GM13977 (cell line): Measurements from ENCODE around the gene C1orf198.

Source experiments
- DNase-seq: peaks from one replicate; pipeline ENCODE4 v3.0.0; 2012; ENCODE audit warnings: low spot score
- in situ Hi-C: fragments of 300-500 bp; cut with MboI; formaldehyde crosslinking; loops from one replicate; pipeline ENCODE4 v1.12.0; 2022; ENCODE audit warnings: low sequenced_read_pairs, low pct_unique_long_range_greater_than_20kb, mixed read lengths, inconsistent platforms; ENCODE audit not compliant: unreplicated experiment
- TF ChIP-seq, protein P1 (sequence below): IDR thresholded peaks from 2 replicates; pipeline ENCODE4 v1.5.1; 2012; ENCODE audit warnings: mild to moderate bottlenecking, control low read depth; ENCODE audit not compliant: insufficient read depth; ENCODE audit errors: extremely low read depth, missing control alignments

The C1orf198 gene

GRCh38 chr1:230807561-230808280, 60.6 kb downstream of the C1orf198 start:
- TF ChIP-seq, protein P1, sequence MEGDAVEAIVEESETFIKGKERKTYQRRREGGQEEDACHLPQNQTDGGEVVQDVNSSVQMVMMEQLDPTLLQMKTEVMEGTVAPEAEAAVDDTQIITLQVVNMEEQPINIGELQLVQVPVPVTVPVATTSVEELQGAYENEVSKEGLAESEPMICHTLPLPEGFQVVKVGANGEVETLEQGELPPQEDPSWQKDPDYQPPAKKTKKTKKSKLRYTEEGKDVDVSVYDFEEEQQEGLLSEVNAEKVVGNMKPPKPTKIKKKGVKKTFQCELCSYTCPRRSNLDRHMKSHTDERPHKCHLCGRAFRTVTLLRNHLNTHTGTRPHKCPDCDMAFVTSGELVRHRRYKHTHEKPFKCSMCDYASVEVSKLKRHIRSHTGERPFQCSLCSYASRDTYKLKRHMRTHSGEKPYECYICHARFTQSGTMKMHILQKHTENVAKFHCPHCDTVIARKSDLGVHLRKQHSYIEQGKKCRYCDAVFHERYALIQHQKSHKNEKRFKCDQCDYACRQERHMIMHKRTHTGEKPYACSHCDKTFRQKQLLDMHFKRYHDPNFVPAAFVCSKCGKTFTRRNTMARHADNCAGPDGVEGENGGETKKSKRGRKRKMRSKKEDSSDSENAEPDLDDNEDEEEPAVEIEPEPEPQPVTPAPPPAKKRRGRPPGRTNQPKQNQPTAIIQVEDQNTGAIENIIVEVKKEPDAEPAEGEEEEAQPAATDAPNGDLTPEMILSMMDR: no peak
- in situ Hi-C loops: no loop called here
- no peak for DNase-seq

- TF ChIP-seq, protein P1: no peak
- in situ Hi-C loops: no loop called here
- no peak for DNase-seq
These were observed 61.3 kb downstream of the C1orf198 start for GRCh38 chr1:230807029-230807428.

- TF ChIP-seq, protein P1: no peak
- no peak for DNase-seq
- in situ Hi-C loops: no loop called here
These were observed 61.8 kb downstream of the C1orf198 start for GRCh38 chr1:230806552-230806951.

GRCh38 chr1:230804396-230804795, 63.9 kb downstream of the C1orf198 start:
- TF ChIP-seq, protein P1: no peak
- DNase-seq: no peak
- in situ Hi-C loops: no loop called here

DNA sequence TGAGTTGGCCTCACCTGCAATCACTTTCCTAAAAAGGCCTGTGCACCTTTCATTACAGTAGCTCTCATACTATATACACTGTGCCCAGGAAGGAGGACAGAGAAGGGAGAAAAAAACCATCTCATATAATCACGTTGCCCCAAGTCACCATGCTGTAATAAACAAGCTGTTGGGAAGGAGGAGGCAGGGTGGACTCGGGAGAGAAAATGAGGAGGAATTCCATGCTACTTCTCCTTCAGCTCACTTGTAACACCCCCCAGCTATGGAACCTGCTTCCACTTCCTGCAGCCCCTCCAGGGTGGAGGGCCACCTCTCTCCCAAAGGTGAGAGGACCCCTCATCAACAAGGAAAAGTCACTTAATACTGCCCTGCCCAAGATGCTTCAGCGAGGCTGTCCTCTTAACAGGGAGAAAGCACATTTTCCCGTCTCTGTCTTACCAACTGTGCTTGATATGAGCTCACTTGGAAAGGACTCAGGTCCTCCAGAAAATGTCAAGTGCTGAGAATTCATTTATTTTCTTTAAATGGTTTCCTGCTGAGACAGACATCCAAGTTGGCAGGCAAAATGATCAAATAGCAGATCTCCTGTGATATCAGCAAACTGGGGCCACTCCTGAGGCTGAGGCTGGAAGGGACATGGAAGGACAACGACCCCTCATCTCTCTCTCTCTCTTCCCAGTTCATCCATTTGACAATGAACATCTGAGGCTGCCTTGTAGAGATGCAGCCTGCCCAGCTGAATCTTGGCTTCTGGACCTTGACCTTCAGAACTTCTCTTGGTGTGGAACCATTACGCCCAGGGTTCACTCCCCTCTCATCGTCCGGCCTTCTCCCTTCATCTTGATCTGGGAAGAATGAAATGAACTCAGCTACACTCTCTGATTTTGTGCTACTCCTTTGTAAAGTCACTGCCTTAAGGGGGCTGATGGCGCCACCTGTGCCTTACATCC, 67.2 kb downstream of the C1orf198 start:
- TF ChIP-seq, protein P1: no peak
- in situ Hi-C loops: no loop called here
- no peak for DNase-seq

DNA sequence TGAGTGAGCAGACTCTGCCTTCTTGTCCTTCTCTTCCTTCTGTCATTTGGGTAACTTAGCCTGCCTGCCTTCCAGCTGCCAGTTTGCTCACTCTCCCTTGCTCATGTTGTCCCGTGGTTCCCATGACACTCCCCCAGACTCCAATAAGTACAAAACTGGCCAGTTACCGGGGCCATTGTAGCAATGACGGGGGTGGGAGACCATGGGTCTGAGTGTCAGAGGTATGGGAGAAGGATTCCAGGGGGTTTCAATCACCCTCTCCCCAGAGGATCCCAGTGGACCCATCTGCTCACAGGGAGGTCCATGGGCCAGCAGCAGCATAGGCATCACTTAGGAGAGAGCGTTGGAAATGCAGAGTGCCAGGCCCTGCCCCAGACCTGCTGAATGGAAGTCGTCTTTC, 69.8 kb downstream of the C1orf198 start:
- TF ChIP-seq, protein P1: no peak
- in situ Hi-C loops: no loop called here
- DNase-seq: no peak
